Iris pigment epithelial cell (primary cell): Measurements from ENCODE around the gene KLHDC10.
"Not testable (repeated sequence)": the region's sequence is repeated elsewhere in the genome, so short reads cannot be mapped to it uniquely, and the experiment has no call there.

ENCODE experiments used
- DNase-seq: peaks from one replicate; pipeline ENCODE4 v3.0.0-alpha.2; 2011; ENCODE audit warnings: low read depth

The KLHDC10 gene

GRCh38 chr7:130079846-130080394 lies 9.6 kb downstream of the KLHDC10 start:
- no peak for DNase-seq

DNA sequence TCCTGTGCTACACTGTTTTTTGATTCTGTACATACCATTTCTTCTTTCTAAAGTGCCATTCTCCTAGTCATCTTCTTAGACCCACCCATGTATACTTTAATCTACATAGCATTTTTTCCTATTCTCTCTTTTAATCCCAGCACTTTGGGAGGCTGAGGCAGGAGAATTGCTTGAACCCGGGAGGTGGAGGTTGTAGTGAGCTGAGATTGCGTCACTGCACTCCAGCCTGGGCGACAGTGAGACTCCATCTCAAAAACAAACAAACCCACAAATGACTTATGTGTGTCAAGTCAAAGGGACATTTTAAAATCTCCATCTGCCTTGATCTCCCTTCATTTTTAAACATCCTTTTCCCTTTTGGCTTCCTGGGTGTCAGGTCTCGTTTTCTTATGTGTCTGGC lies 13.2 kb downstream of the KLHDC10 start:
- not testable (repeated sequence) for DNase-seq

- peak; percentile 56 for DNase-seq
These were observed 13.9 kb downstream of the KLHDC10 start for GRCh38 chr7:130084037-130084875.

GRCh38 chr7:130085235-130085634 lies 14.9 kb downstream of the KLHDC10 start:
- not testable (repeated sequence) for DNase-seq

DNA sequence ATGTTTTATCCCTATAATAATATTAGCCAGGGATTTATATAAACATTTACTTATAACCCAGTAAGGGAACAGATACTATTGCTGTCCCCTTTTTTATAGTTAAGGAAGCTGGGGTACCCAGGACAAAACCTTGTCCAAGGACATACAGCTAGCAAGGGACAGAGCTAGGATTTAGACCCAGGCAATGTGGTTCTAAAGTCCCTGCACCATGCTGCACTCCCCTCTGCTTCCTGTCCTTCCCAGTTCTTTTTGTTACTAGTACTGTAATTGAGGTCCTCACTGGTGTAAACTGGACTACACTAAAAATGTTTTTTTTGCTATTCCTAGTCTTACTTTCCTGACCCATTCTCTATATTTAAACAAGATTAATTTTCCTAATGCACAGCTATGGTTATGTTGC lies 16.6 kb downstream of the KLHDC10 start:
- DNase-seq = no peak

GRCh38 chr7:130087364-130087763 lies 17.0 kb downstream of the KLHDC10 start:
- DNase-seq = no peak

DNA sequence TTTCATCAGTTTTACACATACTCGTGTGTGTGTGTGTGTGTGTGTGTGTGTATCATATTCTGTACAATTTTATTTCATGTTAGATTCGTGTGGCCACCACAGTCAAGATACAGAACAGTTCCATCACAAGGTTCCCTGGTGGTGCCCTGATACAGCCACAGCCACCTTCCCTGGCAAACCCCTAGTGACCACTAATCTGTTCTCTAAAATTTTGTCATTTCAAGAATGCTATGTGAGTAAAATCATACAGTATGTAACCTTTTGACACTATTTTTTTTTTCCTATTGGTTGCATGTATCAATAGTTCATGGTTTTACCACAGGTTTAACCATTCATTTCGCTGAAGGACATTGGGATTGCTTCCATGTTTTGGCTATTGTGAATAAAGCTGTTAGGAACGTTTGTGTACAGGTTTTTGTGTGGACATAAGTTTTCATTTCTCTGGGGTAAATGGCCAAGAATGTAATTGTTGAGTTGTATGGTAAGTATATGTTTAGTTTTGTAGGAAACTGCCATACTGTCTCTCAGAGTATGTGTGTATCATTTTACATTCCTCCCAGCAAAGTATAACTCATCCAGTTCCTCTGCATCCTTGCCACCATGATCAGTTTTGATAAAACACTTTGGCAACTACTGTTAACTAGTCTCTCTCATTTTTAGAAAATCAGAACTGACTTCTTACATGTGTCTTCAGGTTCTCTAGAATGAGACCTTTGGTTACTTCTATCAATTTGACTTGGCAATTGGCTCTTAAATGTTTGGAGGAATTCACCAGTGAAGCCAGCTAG lies 20.6 kb downstream of the KLHDC10 start:
- DNase-seq = no peak

DNA sequence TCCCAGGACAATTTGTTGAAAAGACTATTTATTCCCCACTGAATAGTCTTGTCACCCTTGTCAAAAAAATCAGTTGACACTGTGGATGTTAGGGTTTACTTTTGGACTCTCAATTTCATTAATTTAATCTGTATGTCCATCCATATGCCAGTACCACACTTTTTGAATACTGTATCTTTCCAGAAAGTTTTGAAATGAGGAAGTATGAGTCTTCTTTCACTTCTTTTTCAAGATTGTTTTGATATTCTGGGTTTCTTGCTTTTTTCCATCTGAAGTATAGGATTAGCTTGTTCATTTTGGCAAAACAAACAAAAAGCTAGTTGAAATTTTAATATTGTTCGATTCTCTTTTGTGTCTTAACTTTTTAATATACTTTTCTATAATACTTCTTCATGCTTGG lies 21.7 kb downstream of the KLHDC10 start:
- no peak for DNase-seq

DNA sequence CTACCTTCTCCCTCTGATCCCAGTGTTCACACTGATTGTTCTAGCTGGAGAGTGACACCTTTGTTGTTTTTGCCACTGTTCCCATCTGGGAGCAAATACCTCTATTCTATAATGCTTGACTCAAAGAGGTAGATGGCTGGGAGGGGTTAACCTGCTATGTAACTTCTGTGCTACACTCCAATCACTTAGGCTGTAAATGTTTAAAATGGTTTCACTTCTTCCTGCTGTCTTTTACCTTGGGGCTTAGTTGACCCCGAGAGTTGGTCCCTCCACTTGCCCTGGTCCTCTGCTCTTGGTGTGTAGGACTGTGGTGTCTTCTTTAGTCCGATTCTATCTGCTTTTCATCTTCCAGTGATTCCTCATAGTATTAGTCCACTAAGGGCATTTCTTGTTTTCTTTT lies 22.3 kb downstream of the KLHDC10 start:
- no peak for DNase-seq

DNA sequence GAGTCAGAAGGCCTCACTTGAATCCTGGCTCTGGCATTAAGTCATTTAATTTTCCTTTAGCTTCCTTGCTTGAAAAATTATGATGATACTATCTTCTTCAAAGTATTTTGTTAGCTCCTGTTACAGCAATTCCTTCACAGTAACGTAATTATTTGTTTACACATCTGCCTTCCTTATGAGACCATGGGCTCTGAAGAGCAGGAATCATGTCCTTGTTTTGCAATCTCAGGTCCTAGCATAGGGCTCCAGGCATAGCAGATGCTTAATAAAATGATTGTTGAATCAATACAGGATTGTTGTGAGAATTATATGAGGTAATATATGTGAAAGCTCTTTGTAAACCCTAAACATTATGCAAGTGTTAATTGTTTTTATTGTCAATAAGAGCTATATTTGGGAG lies 25.5 kb downstream of the KLHDC10 start:
- DNase-seq = peak; percentile 89

GRCh38 chr7:130096243-130096827 lies 26.0 kb downstream of the KLHDC10 start:
- DNase-seq = no peak

- DNase-seq = no peak
These were observed 29.0 kb downstream of the KLHDC10 start for GRCh38 chr7:130099331-130099730.

DNA sequence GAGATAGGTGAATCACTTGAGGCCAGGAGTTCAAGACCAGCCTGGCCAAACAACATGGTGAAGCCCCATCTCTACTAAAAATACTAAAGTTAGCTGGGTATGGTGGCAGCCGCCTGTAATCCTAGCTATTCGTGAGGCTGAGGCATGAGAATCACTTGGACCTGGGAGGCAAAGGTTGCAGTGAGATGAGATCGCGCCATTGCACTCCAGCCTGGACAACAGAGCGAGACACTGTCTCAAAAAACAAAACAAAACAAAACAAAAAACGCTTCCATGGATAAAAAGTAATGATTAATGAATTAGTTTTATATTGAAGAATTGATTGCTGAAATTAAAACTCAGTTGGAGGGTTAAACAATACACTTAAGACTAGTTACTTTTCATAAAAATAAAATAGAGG lies 32.3 kb downstream of the KLHDC10 start:
- no peak for DNase-seq

GRCh38 chr7:130107949-130108674 lies 37.8 kb downstream of the KLHDC10 start:
- DNase-seq = no peak

GRCh38 chr7:130108809-130109208 lies 38.5 kb downstream of the KLHDC10 start:
- DNase-seq = no peak

- DNase-seq = no peak
These were observed 41.8 kb downstream of the KLHDC10 start for GRCh38 chr7:130112093-130112492.

GRCh38 chr7:130112662-130113425 lies 42.5 kb downstream of the KLHDC10 start:
- no peak for DNase-seq

- DNase-seq = not testable (repeated sequence)
These were observed 43.1 kb downstream of the KLHDC10 start for GRCh38 chr7:130113426-130113805.

- DNase-seq = no peak
These were observed 43.6 kb downstream of the KLHDC10 start for GRCh38 chr7:130113887-130114286.

DNA sequence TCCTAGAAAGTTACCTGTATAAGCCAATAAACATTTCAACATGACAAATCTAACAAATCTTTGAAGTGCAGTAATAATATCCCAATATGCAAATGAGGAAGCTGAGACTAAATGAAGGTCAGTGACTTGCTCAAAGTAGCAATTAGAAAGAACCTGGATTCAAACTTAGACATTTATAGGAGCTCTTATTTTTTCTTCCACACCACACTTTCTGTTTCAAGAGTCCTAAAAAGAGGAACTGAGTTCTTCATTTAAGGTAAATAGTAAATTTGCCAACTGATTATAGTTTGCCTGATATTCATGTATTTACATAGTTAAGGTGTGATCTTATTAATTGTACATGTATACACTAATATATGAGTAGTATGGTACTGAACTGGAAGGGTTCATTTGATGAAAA lies 44.0 kb downstream of the KLHDC10 start:
- no peak for DNase-seq

DNA sequence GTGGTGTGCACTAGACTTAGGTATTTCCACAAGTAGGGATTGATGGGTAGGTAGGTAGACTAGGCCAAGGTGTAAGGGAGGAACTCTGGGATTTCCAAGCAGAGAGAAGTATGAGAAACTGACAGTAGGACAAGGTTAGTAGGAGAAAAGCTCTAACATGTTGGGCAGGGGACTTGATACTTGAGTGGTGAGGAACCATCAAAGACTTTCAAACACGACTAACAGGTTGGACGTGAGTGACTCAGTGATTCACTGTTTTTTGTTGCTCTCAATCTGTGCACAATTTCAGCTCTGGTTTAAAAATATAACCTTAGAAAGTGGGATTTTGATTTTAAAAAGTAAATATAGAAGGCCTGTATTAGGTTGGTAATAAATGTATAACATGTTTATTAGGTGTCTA lies 44.4 kb downstream of the KLHDC10 start:
- no peak for DNase-seq
